IMR-90 (cell line): Measurements from ENCODE around the gene PEX7. TPM values are rescaled to one million over a fixed set of nuclear protein-coding genes. Genes with fewer than 3 reads are reported as not detected.

Source experiments
- ATAC-seq: fragments of 200-7000 bp; cut with Tn5 transposase; 2 replicates; pipeline ENCODE4 v1.9.1; 2020; ENCODE audit warnings: low read depth, mild to moderate bottlenecking, moderate library complexity
- BruUV-seq: library from RNA; stranded (reverse); fragments of 400-500 nt; replicated peaks from 2 replicates; lab custom pipeline; 2021; lab: Mats Ljungman, UMichigan
- CTCF ChIA-PET: fragments of 300-600 bp; formaldehyde crosslinking; extraction: SDS; loops from one replicate; lab custom pipeline; 2021; ENCODE audit warnings: antibody characterized with exemption; lab: Yijun Ruan, JAX
- POLR2A ChIA-PET: fragments of 300-600 bp; sonication (Branson Sonifier 250); formaldehyde crosslinking; loops from one replicate; lab custom pipeline; 2022; ENCODE audit warnings: antibody characterized with exemption; ENCODE audit not compliant: unreplicated experiment; lab: Charles Lee
- DNase-seq: peaks from one replicate; pipeline ENCODE4 v3.0.0; 2013
- H2AFZ ChIP-seq: replicated peaks from 2 replicates; pipeline ENCODE3; 2013; ENCODE audit warnings: low read length, mild to moderate bottlenecking; ENCODE audit not compliant: poor library complexity
- H2AK5ac ChIP-seq: 2 replicates; pipeline ENCODE4 v1.6.1; 2013; ENCODE audit warnings: low read depth, low read length, inconsistent platforms
- H2AK9ac ChIP-seq: replicated peaks from 2 replicates; pipeline ENCODE3; 2013; ENCODE audit warnings: mild to moderate bottlenecking, low read depth, low read length, moderate library complexity; ENCODE audit not compliant: poor library complexity
- H2BK120ac ChIP-seq: 2 replicates; pipeline ENCODE4 v1.6.1; 2013; ENCODE audit warnings: low read depth, low read length, inconsistent platforms
- H2BK15ac ChIP-seq: 3 replicates; pipeline ENCODE4 v1.6.1; 2013; ENCODE audit warnings: low read depth, low read length, inconsistent platforms
- H2BK20ac ChIP-seq: 2 replicates; pipeline ENCODE4 v1.6.1; 2013; ENCODE audit warnings: low read depth, mild to moderate bottlenecking, inconsistent platforms, low read length, moderate library complexity
- H2BK5ac ChIP-seq: 2 replicates; pipeline ENCODE4 v1.6.1; 2013; ENCODE audit warnings: mild to moderate bottlenecking, low read depth, low read length, inconsistent platforms; ENCODE audit not compliant: poor library complexity, severe bottlenecking
- H3K14ac ChIP-seq: replicated peaks from 2 replicates; pipeline ENCODE4 v1.6.1; 2013; ENCODE audit warnings: low read depth, low read length, inconsistent platforms
- H3K18ac ChIP-seq: 2 replicates; pipeline ENCODE4 v1.6.1; 2013; ENCODE audit warnings: low read depth, low read length, control low read depth
- H3K23ac ChIP-seq: 2 replicates; pipeline ENCODE4 v1.6.1; 2013; ENCODE audit warnings: low read depth, low read length, inconsistent platforms
- H3K27ac ChIP-seq: 2 replicates; pipeline ENCODE4 v1.5.1; 2013; ENCODE audit warnings: mild to moderate bottlenecking, control low read depth, low read length; ENCODE audit not compliant: insufficient read depth
- H3K27me3 ChIP-seq: 2 replicates; pipeline ENCODE4 v1.6.1; 2013; ENCODE audit warnings: low read length; ENCODE audit not compliant: control insufficient read depth, insufficient read depth
- H3K36me3 ChIP-seq: 2 replicates; pipeline ENCODE4 v1.6.1; 2013; ENCODE audit warnings: low read length, mixed read lengths; ENCODE audit not compliant: control insufficient read depth, insufficient read depth
- H3K4ac ChIP-seq: 2 replicates; pipeline ENCODE4 v1.6.1; 2013; ENCODE audit warnings: low read depth, low read length, inconsistent platforms
- H3K4me1 ChIP-seq: 2 replicates; pipeline ENCODE4 v1.6.1; 2013; ENCODE audit warnings: low read length, mixed read lengths; ENCODE audit not compliant: control insufficient read depth, insufficient read depth
- H3K4me2 ChIP-seq: 2 replicates; pipeline ENCODE4 v1.6.1; 2013; ENCODE audit warnings: low read depth, mild to moderate bottlenecking, control low read depth, low read length, moderate library complexity
- H3K4me3 ChIP-seq: 2 replicates; pipeline ENCODE4 v1.5.1; 2013; ENCODE audit warnings: low read depth, mild to moderate bottlenecking, control low read depth, low read length, moderate library complexity; ENCODE audit not compliant: insufficient read depth
- H3K56ac ChIP-seq: 2 replicates; pipeline ENCODE4 v1.6.1; 2013; ENCODE audit warnings: low read length, inconsistent platforms; ENCODE audit not compliant: insufficient read depth; ENCODE audit errors: extremely low read depth
- H3K79me1 ChIP-seq, 2 experiments: 2 replicates each; pipeline ENCODE4 v1.6.1; 2013; ENCODE audit warnings: low read length in 2 of 2, inconsistent platforms in 1 of 2, low read depth in 1 of 2
- H3K9ac ChIP-seq: 2 replicates; pipeline ENCODE4 v1.6.1; 2013; ENCODE audit warnings: low read depth, low read length, control low read depth
- H3K9me1 ChIP-seq: 2 replicates; pipeline ENCODE4 v1.6.1; 2013; ENCODE audit warnings: low read length, inconsistent platforms; ENCODE audit not compliant: insufficient read depth
- H3K9me3 ChIP-seq: 2 replicates; pipeline ENCODE4 v1.6.1; 2013; ENCODE audit warnings: low read length; ENCODE audit not compliant: control insufficient read depth, insufficient read depth
- H4K20me1 ChIP-seq: 2 replicates; pipeline ENCODE4 v1.6.1; 2013; ENCODE audit warnings: low read length, inconsistent platforms; ENCODE audit not compliant: insufficient read depth
- H4K5ac ChIP-seq: 2 replicates; pipeline ENCODE4 v1.6.1; 2013; ENCODE audit warnings: mild to moderate bottlenecking, low read depth, low read length, control low read depth
- H4K8ac ChIP-seq, 2 experiments: 2 replicates each; pipeline ENCODE4 v1.6.1; 2013; ENCODE audit warnings: low read depth in 2 of 2, low read length in 2 of 2, control low read depth in 1 of 2, inconsistent platforms in 1 of 2
- H4K91ac ChIP-seq: 2 replicates; pipeline ENCODE4 v1.6.1; 2013; ENCODE audit warnings: low read depth, low read length, inconsistent platforms; ENCODE audit not compliant: insufficient read depth
- CEBPB ChIP-seq: IDR thresholded peaks from 2 replicates; pipeline ENCODE4 v1.6.1; 2012; ENCODE audit warnings: low read depth, low read length, improper control_type of control experiment
- CHD1 ChIP-seq: IDR thresholded peaks from 2 replicates; pipeline ENCODE4 v1.6.1; 2012; ENCODE audit warnings: low read depth, low read length, improper control_type of control experiment
- FOS ChIP-seq: fragments of 150-350 bp; IDR thresholded peaks from 2 replicates; pipeline ENCODE4 v1.6.1; 2016; ENCODE audit warnings: low read depth, low read length
- MAFK ChIP-seq: IDR thresholded peaks from 2 replicates; pipeline ENCODE4 v1.6.1; 2012; ENCODE audit warnings: low read depth, low read length, improper control_type of control experiment
- NFE2L2 ChIP-seq: fragments of 150-350 bp; IDR thresholded peaks from 2 replicates; pipeline ENCODE4 v1.6.1; 2016; ENCODE audit warnings: low read depth, mild to moderate bottlenecking, low read length
- RAD21 ChIP-seq: IDR thresholded peaks from 2 replicates; pipeline ENCODE4 v1.6.1; 2012; ENCODE audit warnings: low read length, improper control_type of control experiment
- RFX5 ChIP-seq: IDR thresholded peaks from 2 replicates; pipeline ENCODE4 v1.8.0; 2012; ENCODE audit warnings: low read depth, mild to moderate bottlenecking, low read length, moderate library complexity
- whole genome bisulfite sequencing, 2 experiments: methylation state at CpG; one replicate each; pipeline versions ENCODE4 v1.1.5 to v1.1.7; 2013; ENCODE audit warnings: missing lambda C conversion rate in 2 of 2; ENCODE audit not compliant: insufficient read length in 1 of 2; ENCODE audit errors: extremely low coverage in 2 of 2; 5-methylcytosine and 5-hydroxymethylcytosine counted together
- dilution Hi-C: fragments of 300-500 bp; cut with HindIII; formaldehyde crosslinking; loops from one replicate; pipeline ENCODE4 v1.14.3; 2018; ENCODE audit warnings: low sequenced_read_pairs; ENCODE audit not compliant: unreplicated experiment
- in situ Hi-C: fragments of 300-500 bp; cut with MboI; formaldehyde crosslinking; loops from 3 replicates; pipeline ENCODE4 v1.14.3; 2019; ENCODE audit warnings: low sequenced_read_pairs, inconsistent platforms, mixed read lengths
- intact Hi-C: fragments of 100-400 bp; cut with micrococcal nuclease; formaldehyde crosslinking; loops from 2 replicates; pipeline ENCODE4 v1.10.0; 2022
- polyA plus RNA-seq, 3 experiments: library from polyadenylated mRNA; depleted of rRNA; stranded (reverse); fragments of >200 nt; gene quantifications; 2 replicates each; pipeline ENCODE4 v1.2.3, GENCODE V29; 2012; ENCODE audit warnings: low replicate concordance in 1 of 3
- total RNA-seq: library from RNA; depleted of rRNA; stranded (reverse); fragments of >200 nt; gene quantifications from 2 replicates; pipeline ENCODE4 v1.2.3, GENCODE V29; 2012
- TF ChIP-seq, protein P1 (sequence below): fragments of 150-350 bp; IDR thresholded peaks from 2 replicates; pipeline ENCODE4 v1.6.1; 2017; ENCODE audit warnings: mild to moderate bottlenecking, antibody characterized with exemption, low read length, low read depth

Gene PEX7
- total and polyA plus RNA-seq, 2 of the 4 experiments (the other 2 are of a cell fraction): 5.4 to 7.0 TPM

DNA sequence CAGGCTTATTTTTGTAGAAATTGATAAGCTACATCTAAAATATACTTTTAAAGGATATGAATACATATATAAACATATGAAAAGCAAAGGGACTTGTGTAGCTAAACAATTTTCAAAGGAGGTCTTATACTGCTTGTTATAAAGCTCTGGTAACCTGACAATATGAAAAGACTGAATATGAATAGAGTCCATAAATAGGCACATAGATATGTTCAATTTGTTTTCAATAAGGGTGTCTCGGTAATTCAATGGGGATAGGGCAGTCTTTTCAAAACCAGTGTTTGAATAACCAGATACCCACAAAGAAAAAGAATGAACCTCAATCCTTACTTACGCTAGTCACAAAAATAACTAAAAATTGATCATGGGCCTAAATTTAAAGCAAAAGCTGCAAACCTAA, 20.8 kb upstream of the PEX7 start:
- Histone ChIP-seq H3K9me1 (no peaks in the 10 kb centered on the region), H4K20me1 (no peaks in the 10 kb centered on the region), H2BK20ac (no peak overlapping the region), H3K27ac (no peak overlapping the region), H3K14ac (no peak overlapping the region), H4K91ac (no peak overlapping the region), H3K23ac (no peak overlapping the region), H3K18ac (no peak overlapping the region), H3K9me3 (no peaks in the 10 kb centered on the region), H3K4me2 (no peak overlapping the region), H3K36me3 (no peaks in the 10 kb centered on the region), H2AK5ac (no peak overlapping the region), H3K4me3 (no peak overlapping the region), H3K4ac (no peak overlapping the region), H3K27me3 (no peaks in the 10 kb centered on the region), H3K56ac (no peak overlapping the region), H2BK5ac (no peak overlapping the region), H3K9ac (no peak overlapping the region), H3K4me1 (no peaks in the 10 kb centered on the region), H2BK120ac (no peak overlapping the region), H3K79me1 (no peaks in the 10 kb centered on the region), H2AFZ (no peak overlapping the region), H4K5ac (no peak overlapping the region), H2BK15ac (no peak overlapping the region), H4K8ac (no peak overlapping the region), H2AK9ac (no peak overlapping the region)
- ATAC-seq: no peak
- CTCF ChIA-PET: interaction anchor here (1.6 kb wide), 1 partner anchor 9 kb away, joined by 4 read pairs; the partner anchor contains the start of gene MAP3K5
- no peak for DNase-seq
- intact Hi-C loops: no loop called here
- in situ Hi-C loops: no loop called here
- dilution Hi-C loops: no loop called here
- BruUV-seq: no TSS peak
- TF ChIP-seq CHD1: no peak
- TF ChIP-seq, protein P1, sequence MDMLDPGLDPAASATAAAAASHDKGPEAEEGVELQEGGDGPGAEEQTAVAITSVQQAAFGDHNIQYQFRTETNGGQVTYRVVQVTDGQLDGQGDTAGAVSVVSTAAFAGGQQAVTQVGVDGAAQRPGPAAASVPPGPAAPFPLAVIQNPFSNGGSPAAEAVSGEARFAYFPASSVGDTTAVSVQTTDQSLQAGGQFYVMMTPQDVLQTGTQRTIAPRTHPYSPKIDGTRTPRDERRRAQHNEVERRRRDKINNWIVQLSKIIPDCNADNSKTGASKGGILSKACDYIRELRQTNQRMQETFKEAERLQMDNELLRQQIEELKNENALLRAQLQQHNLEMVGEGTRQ: no peak
- no peak for TF ChIP-seq MAFK
- TF ChIP-seq NFE2L2: no peak
- no peak for TF ChIP-seq CEBPB
- TF ChIP-seq RAD21: no peak
- no peak for TF ChIP-seq FOS
- TF ChIP-seq RFX5: no peak
- POLR2A ChIA-PET: interaction anchor here (0.6 kb wide), 1 partner anchor 840 kb away, joined by 21 read pairs; no protein-coding TSS in a partner anchor
- no CpG with 5 or more reads among the region's 2 CpGs for WGBS, 2 experiments
